IMR-90 (cell line): Measurements from ENCODE around the gene ITPKB. TPM values are rescaled to one million over a fixed set of nuclear protein-coding genes. Genes with fewer than 3 reads are reported as not detected.

Source experiments
- ATAC-seq: fragments of 200-7000 bp; cut with Tn5 transposase; 2 replicates; pipeline ENCODE4 v1.9.1; 2020; ENCODE audit warnings: low read depth, mild to moderate bottlenecking, moderate library complexity
- BruUV-seq: library from RNA; stranded (reverse); fragments of 400-500 nt; replicated peaks from 2 replicates; lab custom pipeline; 2021; lab: Mats Ljungman, UMichigan
- CTCF ChIA-PET: fragments of 300-600 bp; formaldehyde crosslinking; extraction: SDS; loops from one replicate; lab custom pipeline; 2021; ENCODE audit warnings: antibody characterized with exemption; lab: Yijun Ruan, JAX
- POLR2A ChIA-PET: fragments of 300-600 bp; sonication (Branson Sonifier 250); formaldehyde crosslinking; loops from one replicate; lab custom pipeline; 2022; ENCODE audit warnings: antibody characterized with exemption; ENCODE audit not compliant: unreplicated experiment; lab: Charles Lee
- DNase-seq: peaks from one replicate; pipeline ENCODE4 v3.0.0; 2013
- H2AFZ ChIP-seq: replicated peaks from 2 replicates; pipeline ENCODE3; 2013; ENCODE audit warnings: low read length, mild to moderate bottlenecking; ENCODE audit not compliant: poor library complexity
- H2AK5ac ChIP-seq: 2 replicates; pipeline ENCODE4 v1.6.1; 2013; ENCODE audit warnings: low read depth, low read length, inconsistent platforms
- H2AK9ac ChIP-seq: replicated peaks from 2 replicates; pipeline ENCODE3; 2013; ENCODE audit warnings: mild to moderate bottlenecking, low read depth, low read length, moderate library complexity; ENCODE audit not compliant: poor library complexity
- H2BK120ac ChIP-seq: 2 replicates; pipeline ENCODE4 v1.6.1; 2013; ENCODE audit warnings: low read depth, low read length, inconsistent platforms
- H2BK15ac ChIP-seq: 3 replicates; pipeline ENCODE4 v1.6.1; 2013; ENCODE audit warnings: low read depth, low read length, inconsistent platforms
- H2BK20ac ChIP-seq: 2 replicates; pipeline ENCODE4 v1.6.1; 2013; ENCODE audit warnings: low read depth, mild to moderate bottlenecking, inconsistent platforms, low read length, moderate library complexity
- H2BK5ac ChIP-seq: 2 replicates; pipeline ENCODE4 v1.6.1; 2013; ENCODE audit warnings: mild to moderate bottlenecking, low read depth, low read length, inconsistent platforms; ENCODE audit not compliant: poor library complexity, severe bottlenecking
- H3K14ac ChIP-seq: replicated peaks from 2 replicates; pipeline ENCODE4 v1.6.1; 2013; ENCODE audit warnings: low read depth, low read length, inconsistent platforms
- H3K18ac ChIP-seq: 2 replicates; pipeline ENCODE4 v1.6.1; 2013; ENCODE audit warnings: low read depth, low read length, control low read depth
- H3K23ac ChIP-seq: 2 replicates; pipeline ENCODE4 v1.6.1; 2013; ENCODE audit warnings: low read depth, low read length, inconsistent platforms
- H3K27ac ChIP-seq: 2 replicates; pipeline ENCODE4 v1.5.1; 2013; ENCODE audit warnings: mild to moderate bottlenecking, control low read depth, low read length; ENCODE audit not compliant: insufficient read depth
- H3K27me3 ChIP-seq: 2 replicates; pipeline ENCODE4 v1.6.1; 2013; ENCODE audit warnings: low read length; ENCODE audit not compliant: control insufficient read depth, insufficient read depth
- H3K36me3 ChIP-seq: 2 replicates; pipeline ENCODE4 v1.6.1; 2013; ENCODE audit warnings: low read length, mixed read lengths; ENCODE audit not compliant: control insufficient read depth, insufficient read depth
- H3K4ac ChIP-seq: 2 replicates; pipeline ENCODE4 v1.6.1; 2013; ENCODE audit warnings: low read depth, low read length, inconsistent platforms
- H3K4me1 ChIP-seq: 2 replicates; pipeline ENCODE4 v1.6.1; 2013; ENCODE audit warnings: low read length, mixed read lengths; ENCODE audit not compliant: control insufficient read depth, insufficient read depth
- H3K4me2 ChIP-seq: 2 replicates; pipeline ENCODE4 v1.6.1; 2013; ENCODE audit warnings: low read depth, mild to moderate bottlenecking, control low read depth, low read length, moderate library complexity
- H3K4me3 ChIP-seq: 2 replicates; pipeline ENCODE4 v1.5.1; 2013; ENCODE audit warnings: low read depth, mild to moderate bottlenecking, control low read depth, low read length, moderate library complexity; ENCODE audit not compliant: insufficient read depth
- H3K56ac ChIP-seq: 2 replicates; pipeline ENCODE4 v1.6.1; 2013; ENCODE audit warnings: low read length, inconsistent platforms; ENCODE audit not compliant: insufficient read depth; ENCODE audit errors: extremely low read depth
- H3K79me1 ChIP-seq, 2 experiments: 2 replicates each; pipeline ENCODE4 v1.6.1; 2013; ENCODE audit warnings: low read length in 2 of 2, inconsistent platforms in 1 of 2, low read depth in 1 of 2
- H3K9ac ChIP-seq: 2 replicates; pipeline ENCODE4 v1.6.1; 2013; ENCODE audit warnings: low read depth, low read length, control low read depth
- H3K9me1 ChIP-seq: 2 replicates; pipeline ENCODE4 v1.6.1; 2013; ENCODE audit warnings: low read length, inconsistent platforms; ENCODE audit not compliant: insufficient read depth
- H3K9me3 ChIP-seq: 2 replicates; pipeline ENCODE4 v1.6.1; 2013; ENCODE audit warnings: low read length; ENCODE audit not compliant: control insufficient read depth, insufficient read depth
- H4K20me1 ChIP-seq: 2 replicates; pipeline ENCODE4 v1.6.1; 2013; ENCODE audit warnings: low read length, inconsistent platforms; ENCODE audit not compliant: insufficient read depth
- H4K5ac ChIP-seq: 2 replicates; pipeline ENCODE4 v1.6.1; 2013; ENCODE audit warnings: mild to moderate bottlenecking, low read depth, low read length, control low read depth
- H4K8ac ChIP-seq, 2 experiments: 2 replicates each; pipeline ENCODE4 v1.6.1; 2013; ENCODE audit warnings: low read depth in 2 of 2, low read length in 2 of 2, control low read depth in 1 of 2, inconsistent platforms in 1 of 2
- H4K91ac ChIP-seq: 2 replicates; pipeline ENCODE4 v1.6.1; 2013; ENCODE audit warnings: low read depth, low read length, inconsistent platforms; ENCODE audit not compliant: insufficient read depth
- BHLHE40 ChIP-seq: fragments of 150-350 bp; IDR thresholded peaks from 2 replicates; pipeline ENCODE4 v1.6.1; 2016; ENCODE audit warnings: mild to moderate bottlenecking, low read depth, low read length
- CEBPB ChIP-seq: IDR thresholded peaks from 2 replicates; pipeline ENCODE4 v1.6.1; 2012; ENCODE audit warnings: low read depth, low read length, improper control_type of control experiment
- CHD1 ChIP-seq: IDR thresholded peaks from 2 replicates; pipeline ENCODE4 v1.6.1; 2012; ENCODE audit warnings: low read depth, low read length, improper control_type of control experiment
- CTCF ChIP-seq: conservative IDR thresholded peaks from 2 replicates; pipeline ENCODE4 v1.5.1; 2012; ENCODE audit warnings: mild to moderate bottlenecking, low read depth, low read length, improper control_type of control experiment
- ELK1 ChIP-seq: fragments of 150-350 bp; IDR thresholded peaks from 2 replicates; pipeline ENCODE4 v1.6.1; 2016; ENCODE audit warnings: low read depth, mild to moderate bottlenecking, low read length, moderate library complexity, borderline replicate concordance
- FOS ChIP-seq: fragments of 150-350 bp; IDR thresholded peaks from 2 replicates; pipeline ENCODE4 v1.6.1; 2016; ENCODE audit warnings: low read depth, low read length
- MAFK ChIP-seq: IDR thresholded peaks from 2 replicates; pipeline ENCODE4 v1.6.1; 2012; ENCODE audit warnings: low read depth, low read length, improper control_type of control experiment
- MAZ ChIP-seq: IDR thresholded peaks from 2 replicates; pipeline ENCODE4 v1.6.1; 2012; ENCODE audit warnings: low read depth, mild to moderate bottlenecking, low read length, improper control_type of control experiment, moderate library complexity, borderline replicate concordance
- MXI1 ChIP-seq: IDR thresholded peaks from 2 replicates; pipeline ENCODE4 v1.6.1; 2012; ENCODE audit warnings: low read depth, mild to moderate bottlenecking, low read length, moderate library complexity, borderline replicate concordance
- NFE2L2 ChIP-seq: fragments of 150-350 bp; IDR thresholded peaks from 2 replicates; pipeline ENCODE4 v1.6.1; 2016; ENCODE audit warnings: low read depth, mild to moderate bottlenecking, low read length
- POLR2A ChIP-seq: IDR thresholded peaks from 2 replicates; pipeline ENCODE4 v1.6.1; 2012; ENCODE audit warnings: mild to moderate bottlenecking, low read depth, low read length
- RAD21 ChIP-seq: IDR thresholded peaks from 2 replicates; pipeline ENCODE4 v1.6.1; 2012; ENCODE audit warnings: low read length, improper control_type of control experiment
- RCOR1 ChIP-seq: IDR thresholded peaks from 2 replicates; pipeline ENCODE4 v1.6.1; 2012; ENCODE audit warnings: mild to moderate bottlenecking, low read length, improper control_type of control experiment; ENCODE audit not compliant: insufficient replicate concordance
- RFX5 ChIP-seq: IDR thresholded peaks from 2 replicates; pipeline ENCODE4 v1.8.0; 2012; ENCODE audit warnings: low read depth, mild to moderate bottlenecking, low read length, moderate library complexity
- SMC3 ChIP-seq: fragments of 150-350 bp; IDR thresholded peaks from 2 replicates; pipeline ENCODE4 v1.6.1; 2016; ENCODE audit warnings: low read depth, mild to moderate bottlenecking, antibody characterized with exemption, low read length, moderate library complexity
- USF2 ChIP-seq: fragments of 150-350 bp; IDR thresholded peaks from 2 replicates; pipeline ENCODE4 v1.6.1; 2017; ENCODE audit warnings: mild to moderate bottlenecking, antibody characterized with exemption, low read length, low read depth
- WGBS, 2 experiments: methylation state at CpG; one replicate each; pipeline versions ENCODE4 v1.1.5 to v1.1.7; 2013; ENCODE audit warnings: missing lambda C conversion rate in 2 of 2; ENCODE audit not compliant: insufficient read length in 1 of 2; ENCODE audit errors: extremely low coverage in 2 of 2; 5-methylcytosine and 5-hydroxymethylcytosine counted together
- dilution Hi-C: fragments of 300-500 bp; cut with HindIII; formaldehyde crosslinking; loops from one replicate; pipeline ENCODE4 v1.14.3; 2018; ENCODE audit warnings: low sequenced_read_pairs; ENCODE audit not compliant: unreplicated experiment
- in situ Hi-C: fragments of 300-500 bp; cut with MboI; formaldehyde crosslinking; loops from 3 replicates; pipeline ENCODE4 v1.14.3; 2019; ENCODE audit warnings: low sequenced_read_pairs, inconsistent platforms, mixed read lengths
- intact Hi-C: fragments of 100-400 bp; cut with micrococcal nuclease; formaldehyde crosslinking; loops from 2 replicates; pipeline ENCODE4 v1.10.0; 2022
- polyA plus RNA-seq, 3 experiments: library from polyadenylated mRNA; depleted of rRNA; stranded (reverse); fragments of >200 nt; gene quantifications; 2 replicates each; pipeline ENCODE4 v1.2.3, GENCODE V29; 2012; ENCODE audit warnings: low replicate concordance in 1 of 3
- total RNA-seq: library from RNA; depleted of rRNA; stranded (reverse); fragments of >200 nt; gene quantifications from 2 replicates; pipeline ENCODE4 v1.2.3, GENCODE V29; 2012

ITPKB gene
- total and polyA plus RNA-seq, 2 of the 4 experiments (the other 2 are of a cell fraction): 0.72 to 1.4 TPM

GRCh38 chr1:226684026-226684425, 55.1 kb downstream of the ITPKB start:
- peaks cover 7% of the 10 kb centered on the region; the same call in 1 of the 2 replicates for H3K4me1 ChIP-seq
- 0 out of 4 replicates have a peak, but pooled peaks cover 0 to 3% of the 10 kb centered on the region in 2 experiments for H3K79me1 ChIP-seq
- H3K4me3 ChIP-seq: no peak overlapping the region
- H3K27ac ChIP-seq: no peak overlapping the region
- H3K18ac ChIP-seq: no peak overlapping the region
- BruUV-seq: no TSS peak
- no peak overlapping the region for H3K4ac ChIP-seq
- H3K27me3 ChIP-seq: peaks cover 4% of the 10 kb centered on the region
- H3K14ac ChIP-seq: no peak overlapping the region
- H3K4me2 ChIP-seq: no peak overlapping the region
- H3K36me3 ChIP-seq: no peaks in the 10 kb centered on the region
- no peak overlapping the region for H3K9ac ChIP-seq
- DNase-seq (no peak), ATAC-seq (no peak)
- no peak overlapping the region for H4K91ac ChIP-seq
- ChIA-PET POLR2A (no interaction called here), CTCF (no interaction called here)
- no peak overlapping the region for H3K23ac ChIP-seq
- no peak overlapping the region for H2AK9ac ChIP-seq
- no peak overlapping the region for H3K56ac ChIP-seq
- H3K9me3 ChIP-seq: no peaks in the 10 kb centered on the region
- no peak overlapping the region for H2BK20ac ChIP-seq
- dilution Hi-C loops: no loop called here
- no peak overlapping the region for H2BK15ac ChIP-seq
- no peaks in the 10 kb centered on the region for H4K20me1 ChIP-seq
- peaks cover 8% of the 10 kb centered on the region; the same call in 1 of the 2 replicates for H3K9me1 ChIP-seq
- no peak for TF ChIP-seq CHD1
- TF ChIP-seq MXI1: no peak
- no peak for TF ChIP-seq USF2
- TF ChIP-seq MAZ: no peak
- no peak for TF ChIP-seq RAD21
- no peak for TF ChIP-seq NFE2L2
- TF ChIP-seq CEBPB: no peak
- no peak for TF ChIP-seq FOS
- no peak for TF ChIP-seq POLR2A
- TF ChIP-seq BHLHE40: no peak
- TF ChIP-seq ELK1: no peak
- TF ChIP-seq SMC3: no peak
- TF ChIP-seq CTCF: no peak
- TF ChIP-seq MAFK: no peak
- no peak for TF ChIP-seq RCOR1
- TF ChIP-seq RFX5: no peak
- H2AK5ac ChIP-seq: no peak overlapping the region
- WGBS, 2 experiments: 83% methylated on average over 1 of the region's 7 CpGs; no CpG with 5 or more reads in 1 of the 2 experiments
- no peak overlapping the region for H2BK5ac ChIP-seq
- H4K8ac ChIP-seq: no peak overlapping the region
- H2AFZ ChIP-seq: no peak overlapping the region
- in situ Hi-C loops: no loop called here
- H2BK120ac ChIP-seq: no peak overlapping the region
- intact Hi-C loops: no loop called here
- no peak overlapping the region for H4K5ac ChIP-seq
